Measurements from ENCODE around the gene FOSB. TPM values are rescaled to one million over a fixed set of nuclear protein-coding genes. Genes with fewer than 3 reads are reported as not detected.

Gene FOSB
- total RNA-seq, 3 donors from 2014 or later, result 0.58 to 10.3 (median 1.6) TPM

DNA sequence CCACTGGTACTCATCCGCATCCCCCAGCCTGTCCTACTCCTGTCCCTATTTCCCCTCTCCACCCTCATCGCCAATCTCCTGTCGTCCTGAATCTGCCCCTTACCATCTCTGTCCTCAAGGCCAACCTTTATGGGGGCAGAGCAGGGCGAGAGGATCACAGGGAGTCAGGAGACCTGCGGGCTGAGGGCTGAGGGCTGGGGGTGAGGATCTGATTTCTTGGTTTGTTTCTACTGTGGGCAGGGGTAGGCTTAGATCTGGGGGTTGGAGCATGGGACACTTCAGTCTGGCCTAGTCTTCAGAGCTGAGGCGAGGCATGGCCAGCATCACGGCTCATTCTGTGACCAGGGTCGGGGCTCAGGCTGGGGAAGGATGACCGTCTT, 27.5 kb upstream of the FOSB start:
- no peaks in the 10 kb centered on the region for H3K9me3 ChIP-seq
- H3K4me1 ChIP-seq (ENCODE audit: low read depth), result peaks cover 19% of the 10 kb centered on the region
- H3K4me3 ChIP-seq, result no peak overlapping the region
- intact Hi-C loops (cut with DNase I, micrococcal nuclease), result no loop called here
- no peaks in the 10 kb centered on the region for H3K36me3 ChIP-seq (ENCODE audit: low read depth)
- ATAC-seq (no peak), DNase-seq (no peak)
- TF ChIP-seq, protein P1, sequence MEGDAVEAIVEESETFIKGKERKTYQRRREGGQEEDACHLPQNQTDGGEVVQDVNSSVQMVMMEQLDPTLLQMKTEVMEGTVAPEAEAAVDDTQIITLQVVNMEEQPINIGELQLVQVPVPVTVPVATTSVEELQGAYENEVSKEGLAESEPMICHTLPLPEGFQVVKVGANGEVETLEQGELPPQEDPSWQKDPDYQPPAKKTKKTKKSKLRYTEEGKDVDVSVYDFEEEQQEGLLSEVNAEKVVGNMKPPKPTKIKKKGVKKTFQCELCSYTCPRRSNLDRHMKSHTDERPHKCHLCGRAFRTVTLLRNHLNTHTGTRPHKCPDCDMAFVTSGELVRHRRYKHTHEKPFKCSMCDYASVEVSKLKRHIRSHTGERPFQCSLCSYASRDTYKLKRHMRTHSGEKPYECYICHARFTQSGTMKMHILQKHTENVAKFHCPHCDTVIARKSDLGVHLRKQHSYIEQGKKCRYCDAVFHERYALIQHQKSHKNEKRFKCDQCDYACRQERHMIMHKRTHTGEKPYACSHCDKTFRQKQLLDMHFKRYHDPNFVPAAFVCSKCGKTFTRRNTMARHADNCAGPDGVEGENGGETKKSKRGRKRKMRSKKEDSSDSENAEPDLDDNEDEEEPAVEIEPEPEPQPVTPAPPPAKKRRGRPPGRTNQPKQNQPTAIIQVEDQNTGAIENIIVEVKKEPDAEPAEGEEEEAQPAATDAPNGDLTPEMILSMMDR (IDR thresholded peaks at IDR 0.05), result no peak

DNA sequence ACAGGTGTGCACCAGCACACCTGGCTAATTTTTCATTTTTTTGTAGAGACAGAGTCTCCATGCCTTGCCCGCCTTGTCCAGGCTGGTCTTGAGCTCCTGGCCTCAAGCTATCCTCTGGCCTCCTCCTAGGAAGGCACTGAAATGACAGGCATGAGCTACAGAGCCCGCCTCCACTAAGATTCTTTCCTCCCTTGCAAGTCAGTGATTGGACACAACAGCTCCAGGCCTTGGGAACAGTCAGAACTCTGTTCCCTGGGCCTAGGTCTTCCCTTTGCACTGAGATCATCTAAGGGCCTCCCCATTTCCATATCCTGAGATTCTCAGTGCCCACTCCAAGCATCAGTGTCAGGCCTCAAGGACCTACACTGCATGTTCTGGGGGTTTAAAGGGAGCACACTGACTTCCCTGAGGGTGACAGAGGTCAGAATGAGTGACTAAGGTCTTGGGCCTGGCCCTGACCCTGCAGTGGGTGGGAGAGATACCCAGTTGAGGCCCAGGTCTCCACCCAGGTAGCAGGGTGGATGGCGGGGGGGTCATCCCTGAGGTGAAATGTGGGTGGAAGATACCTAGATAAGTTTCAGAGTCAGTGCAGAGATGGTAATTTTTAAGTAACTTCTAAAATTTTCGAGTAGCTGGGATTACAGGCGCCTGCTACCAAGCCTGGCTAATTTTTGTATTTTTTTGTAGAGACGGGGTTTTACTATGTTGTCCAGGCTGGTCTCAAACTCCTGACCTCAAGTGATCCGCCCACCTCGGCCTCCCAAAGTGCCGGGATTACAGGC, 26.7 kb upstream of the FOSB start:
- Histone ChIP-seq H3K9me3 (no peaks in the 10 kb centered on the region), H3K36me3 (ENCODE audit: low read depth) (no peaks in the 10 kb centered on the region), H3K4me3 (no peak overlapping the region), H3K4me1 (ENCODE audit: low read depth) (peaks cover 21% of the 10 kb centered on the region)
- TF ChIP-seq, protein P1 (IDR thresholded peaks at IDR 0.05), result no peak
- intact Hi-C loops (cut with DNase I, micrococcal nuclease), result no loop called here
- DNase-seq (no peak), ATAC-seq (no peak)

DNA sequence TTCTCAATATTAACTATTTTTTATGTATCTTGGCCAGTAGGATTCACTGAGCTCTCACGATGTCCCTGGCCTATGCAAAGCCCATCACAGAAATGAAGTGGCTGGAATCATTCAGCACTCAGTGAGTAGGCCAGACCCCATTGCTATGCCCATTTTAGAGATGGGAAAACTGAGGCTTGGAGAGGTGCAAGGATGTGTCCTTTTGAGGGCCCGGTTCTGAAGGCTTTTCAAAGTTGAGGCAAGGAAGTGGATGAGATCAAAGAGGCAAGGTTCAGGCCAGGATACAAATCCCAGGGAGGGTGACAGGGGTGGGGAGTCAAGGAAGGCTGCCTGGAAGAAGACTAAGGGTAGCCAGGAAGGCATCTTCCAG, 25.4 kb upstream of the FOSB start:
- DNase-seq, result no peak
- Histone ChIP-seq H3K4me3 (no peak overlapping the region), H3K4me1 (ENCODE audit: low read depth) (peaks cover 31% of the 10 kb centered on the region), H3K36me3 (ENCODE audit: low read depth) (no peaks in the 10 kb centered on the region), H3K9me3 (no peaks in the 10 kb centered on the region)
- intact Hi-C loops (cut with DNase I, micrococcal nuclease), result no loop called here
- no peak for ATAC-seq
- TF ChIP-seq, protein P1 (IDR thresholded peaks at IDR 0.05), result no peak

DNA sequence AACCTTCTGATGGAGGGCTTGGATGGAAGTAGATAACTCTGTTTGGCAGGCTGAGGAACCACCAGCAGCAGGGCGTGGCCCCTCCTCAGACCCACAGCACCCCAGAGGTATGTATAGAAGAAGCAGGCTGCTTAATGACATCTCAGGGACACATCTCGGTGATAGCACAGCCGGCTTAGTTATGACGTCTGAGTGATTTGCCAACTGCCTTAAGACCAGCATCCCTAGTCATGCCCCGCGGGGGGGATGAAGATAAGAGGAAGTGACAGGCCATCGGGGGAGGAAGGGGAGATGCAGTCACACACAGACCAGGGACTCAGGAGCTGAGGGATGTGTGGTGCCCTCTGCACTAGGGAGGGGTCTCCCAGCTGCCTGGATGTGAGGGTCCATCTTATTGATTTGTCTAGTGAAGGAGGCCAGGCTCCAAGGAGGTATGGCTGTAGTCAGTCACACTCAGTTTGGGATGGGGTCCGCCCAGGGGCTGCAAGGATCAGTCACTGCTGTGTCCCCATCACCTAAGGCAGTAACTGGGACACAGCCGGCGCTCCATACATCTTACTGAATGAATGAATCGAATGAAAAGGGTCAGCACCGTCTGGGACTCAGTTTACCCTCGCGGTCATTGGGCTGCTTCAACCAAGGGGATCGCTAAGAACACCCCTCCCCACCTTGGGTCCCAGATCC, 24.9 kb upstream of the FOSB start:
- Histone ChIP-seq H3K9me3 (no peaks in the 10 kb centered on the region), H3K4me1 (ENCODE audit: low read depth) (peaks cover 36% of the 10 kb centered on the region), H3K36me3 (ENCODE audit: low read depth) (no peaks in the 10 kb centered on the region), H3K4me3 (no peak overlapping the region)
- DNase-seq (peak in 2 of 3 donors; percentile 61 to 75), ATAC-seq (no peak)
- TF ChIP-seq, protein P1 (IDR thresholded peaks at IDR 0.05), result no peak
- intact Hi-C loops (cut with DNase I, micrococcal nuclease), result no loop called here

DNA sequence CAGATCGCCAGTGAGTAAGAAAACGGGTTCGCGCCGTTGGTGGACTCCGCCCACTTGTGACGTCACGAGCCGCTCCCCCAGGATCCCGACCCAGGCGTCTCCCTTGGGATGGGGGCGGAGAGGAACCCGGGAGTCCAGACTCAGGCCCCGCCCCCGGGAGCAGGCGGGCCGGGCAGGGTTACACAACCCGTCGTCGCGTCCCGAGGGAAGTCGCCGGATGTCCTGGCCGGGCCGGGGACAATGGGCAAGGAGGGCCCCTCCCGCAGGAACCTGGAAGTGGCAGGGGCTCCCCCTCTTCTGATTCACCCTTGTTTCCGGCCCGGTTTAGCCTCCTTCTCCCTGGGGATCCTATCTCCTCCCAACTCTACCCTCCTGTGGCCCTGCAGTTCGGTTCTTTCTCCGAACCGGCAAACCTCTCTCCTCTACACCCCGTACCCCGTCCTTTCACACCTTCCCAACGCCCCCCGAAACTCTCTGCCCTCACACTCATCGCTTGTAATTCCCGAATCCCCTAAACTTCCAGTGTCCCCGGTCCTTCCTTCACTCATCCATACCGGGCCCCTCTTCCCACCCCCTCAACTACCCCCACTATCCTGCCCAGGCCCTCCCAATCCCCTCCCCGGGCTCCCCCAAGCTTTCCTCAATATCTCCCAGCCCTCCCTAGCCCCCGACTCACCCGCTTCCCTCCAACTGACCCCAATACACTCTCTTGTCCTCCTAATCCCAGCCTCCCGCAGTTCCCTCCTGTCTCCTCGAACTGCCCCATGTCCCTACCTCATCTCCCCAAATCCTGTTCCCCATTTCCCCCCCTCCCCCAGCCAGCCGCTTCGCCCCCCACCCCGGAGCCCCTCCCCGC, 24.1 kb upstream of the FOSB start:
- Histone ChIP-seq H3K9me3 (no peaks in the 10 kb centered on the region), H3K36me3 (ENCODE audit: low read depth) (no peaks in the 10 kb centered on the region), H3K4me1 (ENCODE audit: low read depth) (peaks cover 40% of the 10 kb centered on the region), H3K4me3 (no peak overlapping the region)
- DNase-seq (peak; percentile 96 to 97 (median 97)), ATAC-seq (peak; percentile 83)
- TF ChIP-seq, protein P1 (IDR thresholded peaks at IDR 0.05), result no peak
- intact Hi-C loops (cut with DNase I, micrococcal nuclease), result no loop called here
